Stimulated activated CD4-positive, alpha-beta T cell treated with anti-CD3 and anti-CD28 coated beads, Interleukin-12 subunit alpha, Interleukin-12 subunit beta, amount 100 ng/mL, for 24 hours (primary cell): ENCODE measurements around the gene C3orf18.
A peak's percentile ranks its signal among the peaks of the same experiment; 100 is the strongest.

Source experiments
- DNase-seq, 2 experiments: peaks; one replicate each; pipeline ENCODE4 v3.0.0-alpha.2; 2020; ENCODE audit warnings: low read depth in 2 of 2

C3orf18 gene

GRCh38 chr3:50567386-50568167 is at the start of gene C3orf18:
C3orf18 (minus strand) TSS chr3:50567747; CDS start chr3:50565699, 2,048 bp downstream.
- peak; percentile 90 to 96 for DNase-seq

- DNase-seq, result peak; percentile 93 to 95
Measured at GRCh38 chr3:50616770-50617095, 49.2 kb upstream of the C3orf18 start.

GRCh38 chr3:50616003-50616769 is 48.6 kb upstream of the C3orf18 start:
- DNase-seq, result peak; percentile 74 to 85

GRCh38 chr3:50615190-50615589 is 47.6 kb upstream of the C3orf18 start:
- DNase-seq, result no peak

GRCh38 chr3:50612970-50613846 is 45.7 kb upstream of the C3orf18 start:
- DNase-seq, result no peak

GRCh38 chr3:50612234-50612882 is 44.8 kb upstream of the C3orf18 start:
- DNase-seq, result peak in 1 of 2 experiments; percentile 17

GRCh38 chr3:50611464-50612233 is 44.1 kb upstream of the C3orf18 start, which contains the start of gene CISH:
CISH (minus strand) TSS chr3:50611774; CDS start chr3:50611650, 124 bp downstream.
- peak; percentile 98 to 99 for DNase-seq

- DNase-seq, result no peak
Measured at GRCh38 chr3:50610992-50611463, 43.5 kb upstream of the C3orf18 start.

GRCh38 chr3:50610181-50610971 is 42.8 kb upstream of the C3orf18 start:
- no peak for DNase-seq

GRCh38 chr3:50609763-50610085 is 42.2 kb upstream of the C3orf18 start:
- DNase-seq, result no peak

- no peak for DNase-seq
Measured at GRCh38 chr3:50609071-50609762, 41.7 kb upstream of the C3orf18 start.

- DNase-seq, result no peak
Measured at GRCh38 chr3:50608278-50608677, 40.7 kb upstream of the C3orf18 start.

GRCh38 chr3:50607271-50608091 is 39.9 kb upstream of the C3orf18 start:
- no peak for DNase-seq

GRCh38 chr3:50606596-50606995 is 39.0 kb upstream of the C3orf18 start:
- no peak for DNase-seq

GRCh38 chr3:50605901-50606326 is 38.4 kb upstream of the C3orf18 start:
- no peak for DNase-seq

GRCh38 chr3:50604628-50605588 is 37.4 kb upstream of the C3orf18 start:
- DNase-seq, result no peak

GRCh38 chr3:50604110-50604621 is 36.6 kb upstream of the C3orf18 start:
- DNase-seq, result no peak
